ENCODE data around the gene ARL6IP6. TPM values are rescaled to one million over a fixed set of nuclear protein-coding genes. Genes with fewer than 3 reads are reported as not detected.

The ARL6IP6 gene
- total RNA-seq, 4 donors from 2014 or later, result 6.5 to 20.2 (median 12.8) TPM

DNA sequence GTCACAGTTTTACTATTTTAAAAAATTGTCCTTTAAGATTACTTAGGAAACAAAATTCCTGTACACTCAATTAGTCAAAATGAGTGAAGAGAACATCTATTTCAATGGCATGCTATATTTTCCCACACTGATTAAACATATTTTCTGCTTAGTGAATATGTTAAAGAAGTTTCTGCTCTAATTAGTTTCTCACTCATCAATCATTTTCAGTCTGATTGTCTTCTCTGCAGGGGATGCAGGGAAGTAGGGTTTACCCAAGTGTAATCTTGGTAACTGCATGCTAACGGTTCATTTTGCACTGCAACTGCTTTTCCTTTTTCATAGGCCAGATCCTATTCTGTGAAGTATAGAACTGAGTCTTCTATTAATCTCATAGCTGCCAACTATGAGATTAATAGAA is 78.5 kb downstream of the ARL6IP6 start:
- H3K9me3 ChIP-seq, result no peaks in the 10 kb centered on the region
- no peak overlapping the region for H3K4me3 ChIP-seq
- H3K4me1 ChIP-seq, result no peaks in the 10 kb centered on the region
- intact Hi-C loops (cut with DNase I), result no loop called here
- WGBS, result 70% methylated on average over 1 of the region's 1 CpG
- no peaks in the 10 kb centered on the region for H3K36me3 ChIP-seq
- no peak for DNase-seq (ENCODE audit: extremely low spot score)
- H3K27me3 ChIP-seq, result no peaks in the 10 kb centered on the region
- no peak overlapping the region for H3K27ac ChIP-seq (replicated peaks in 1 of 4)
- TF ChIP-seq, protein P1, sequence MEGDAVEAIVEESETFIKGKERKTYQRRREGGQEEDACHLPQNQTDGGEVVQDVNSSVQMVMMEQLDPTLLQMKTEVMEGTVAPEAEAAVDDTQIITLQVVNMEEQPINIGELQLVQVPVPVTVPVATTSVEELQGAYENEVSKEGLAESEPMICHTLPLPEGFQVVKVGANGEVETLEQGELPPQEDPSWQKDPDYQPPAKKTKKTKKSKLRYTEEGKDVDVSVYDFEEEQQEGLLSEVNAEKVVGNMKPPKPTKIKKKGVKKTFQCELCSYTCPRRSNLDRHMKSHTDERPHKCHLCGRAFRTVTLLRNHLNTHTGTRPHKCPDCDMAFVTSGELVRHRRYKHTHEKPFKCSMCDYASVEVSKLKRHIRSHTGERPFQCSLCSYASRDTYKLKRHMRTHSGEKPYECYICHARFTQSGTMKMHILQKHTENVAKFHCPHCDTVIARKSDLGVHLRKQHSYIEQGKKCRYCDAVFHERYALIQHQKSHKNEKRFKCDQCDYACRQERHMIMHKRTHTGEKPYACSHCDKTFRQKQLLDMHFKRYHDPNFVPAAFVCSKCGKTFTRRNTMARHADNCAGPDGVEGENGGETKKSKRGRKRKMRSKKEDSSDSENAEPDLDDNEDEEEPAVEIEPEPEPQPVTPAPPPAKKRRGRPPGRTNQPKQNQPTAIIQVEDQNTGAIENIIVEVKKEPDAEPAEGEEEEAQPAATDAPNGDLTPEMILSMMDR (IDR thresholded peaks at IDR 0.05), result no peak
- TF ChIP-seq EP300 (IDR thresholded peaks at IDR 0.05) (no peak), POLR2A (IDR thresholded peaks at IDR 0.05; ENCODE audit: low read depth) (no peak)

DNA sequence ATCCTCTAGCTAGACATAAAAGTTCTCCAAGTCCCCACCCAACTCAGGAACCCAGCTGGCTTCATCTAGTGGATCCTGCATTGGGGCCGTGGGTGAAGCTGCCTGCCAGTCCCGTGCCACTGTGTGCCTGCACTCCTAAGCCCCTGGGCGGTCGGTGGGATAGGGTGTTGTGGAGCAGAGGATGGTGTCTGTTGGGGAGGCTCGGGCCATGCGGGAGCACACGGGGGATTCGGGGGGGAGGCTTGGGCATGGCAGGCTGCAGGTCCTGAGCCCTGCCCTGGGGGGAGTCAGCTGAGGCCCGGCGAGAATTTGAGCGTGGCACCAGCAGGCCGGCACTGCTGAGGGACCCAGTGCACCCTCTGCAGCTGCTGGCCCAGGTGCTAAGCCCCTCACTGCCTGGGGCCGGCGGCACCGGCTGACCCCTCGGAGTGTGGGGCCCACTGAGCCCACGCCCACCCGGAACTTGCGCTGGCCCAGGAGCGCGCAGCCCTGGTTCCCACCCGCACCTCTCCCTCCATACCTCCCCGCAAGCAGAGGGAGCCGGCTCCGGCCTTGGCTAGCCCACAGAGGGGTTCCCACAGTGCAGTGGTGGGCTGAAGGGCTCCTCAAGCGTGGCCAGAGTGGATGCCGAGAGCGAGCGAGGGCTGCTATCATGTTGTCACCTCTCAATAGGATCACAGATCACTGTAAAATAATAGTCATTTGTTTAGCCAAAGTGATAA is 86.4 kb downstream of the ARL6IP6 start:
- intact Hi-C loops (cut with DNase I), result no loop called here
- Histone ChIP-seq H3K27ac (replicated peaks in 1 of 4) (no peak overlapping the region), H3K4me1 (no peaks in the 10 kb centered on the region), H3K36me3 (no peaks in the 10 kb centered on the region), H3K4me3 (no peak overlapping the region), H3K9me3 (no peaks in the 10 kb centered on the region), H3K27me3 (no peaks in the 10 kb centered on the region)
- TF ChIP-seq POLR2A (IDR thresholded peaks at IDR 0.05; ENCODE audit: low read depth) (no peak), POLR2AphosphoS5 (IDR thresholded peaks at IDR 0.05) (no peak), EP300 (IDR thresholded peaks at IDR 0.05) (no peak)
- TF ChIP-seq, protein P1 (IDR thresholded peaks at IDR 0.05), result no peak
- WGBS, result 96% methylated on average over 29 of the region's 29 CpGs
- no peak for DNase-seq (ENCODE audit: extremely low spot score)

DNA sequence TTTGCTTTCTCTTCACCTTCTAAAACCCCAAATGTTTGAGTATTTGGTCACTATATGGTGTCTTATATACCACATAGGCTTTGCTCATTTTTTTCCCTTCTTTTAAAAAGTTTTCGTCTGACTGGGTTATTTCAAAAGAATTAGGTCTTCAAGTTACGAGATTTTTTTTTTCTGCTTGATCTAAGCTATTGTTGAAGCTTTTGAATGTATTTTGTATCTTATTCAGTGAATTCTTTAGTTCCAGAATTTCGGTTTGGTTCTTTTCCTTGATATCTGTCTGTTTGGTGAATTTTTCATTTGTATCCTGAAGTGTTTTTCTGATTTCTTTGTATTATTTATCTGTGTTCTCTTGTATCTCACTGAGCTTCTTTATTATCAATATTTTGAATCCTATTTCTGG is 93.5 kb downstream of the ARL6IP6 start:
- Histone ChIP-seq H3K4me3 (no peak overlapping the region), H3K27ac (replicated peaks in 1 of 4) (no peak overlapping the region), H3K9me3 (peaks cover 0 to 13% (median 6%) of the 10 kb centered on the region in 4 donors), H3K36me3 (no peaks in the 10 kb centered on the region), H3K27me3 (no peaks in the 10 kb centered on the region), H3K4me1 (no peaks in the 10 kb centered on the region)
- intact Hi-C loops (cut with DNase I), result no loop called here
- DNase-seq (ENCODE audit: extremely low spot score), result no peak
- 87% methylated on average over 3 of the region's 3 CpGs for WGBS
- TF ChIP-seq, protein P1 (IDR thresholded peaks at IDR 0.05), result no peak
- TF ChIP-seq POLR2A (IDR thresholded peaks at IDR 0.05; ENCODE audit: low read depth) (no peak), POLR2AphosphoS5 (IDR thresholded peaks at IDR 0.05) (no peak), EP300 (IDR thresholded peaks at IDR 0.05) (no peak)

Other genes with a start within 250 kb of the ARL6IP6 start
- 10 to 100 TPM; 46.1 to 66.1 (median 53.2) TPM for gene PRPF40A, start 1.2 kb upstream of the ARL6IP6 start, total RNA-seq

All from esophagus muscularis mucosa (tissue), 4 donors.